GM21723 (cell line): Measurements from ENCODE around the gene CACNA1G.
A peak's percentile ranks its signal among the peaks of the same experiment; 100 is the strongest.

Experiments used
- ATAC-seq: cut with Tn5 transposase; IDR thresholded peaks from one replicate; pipeline ENCODE4 v1.9.1; 2021; ENCODE audit warnings: mild to moderate bottlenecking, moderate library complexity; ENCODE audit not compliant: unreplicated experiment

CACNA1G gene

DNA sequence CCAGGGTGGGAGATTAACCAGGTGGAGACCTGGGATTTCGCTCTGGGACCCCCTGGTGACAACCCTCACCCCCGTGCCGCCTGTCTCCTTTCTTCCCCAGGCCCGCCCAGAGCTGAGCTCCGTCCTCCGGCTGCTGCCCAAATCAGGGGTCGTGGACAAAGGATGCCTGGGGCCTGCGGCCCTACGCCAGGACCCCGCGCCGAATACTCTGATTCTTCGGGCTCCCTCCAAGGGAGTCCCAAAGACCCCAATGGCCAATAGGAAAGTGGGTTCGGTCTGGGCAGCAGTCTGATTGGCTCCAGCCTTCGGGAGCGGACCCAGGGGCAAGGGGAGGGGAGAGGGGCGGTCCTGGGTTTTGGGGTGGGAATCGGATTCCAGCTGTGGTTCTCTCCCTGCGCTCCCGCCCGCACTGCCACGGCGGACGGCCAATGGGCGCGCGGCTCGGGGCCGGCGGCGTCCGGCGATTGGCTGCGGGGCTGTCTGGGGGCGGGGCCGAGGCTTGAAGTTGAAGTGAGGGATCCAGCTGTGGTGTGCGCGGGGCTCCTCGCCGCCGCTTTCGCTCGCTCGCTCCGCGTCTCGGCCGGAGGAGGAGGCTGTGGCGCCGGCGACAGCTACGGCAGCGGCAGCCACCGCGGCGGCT lies at the start of gene CACNA1G:
Gene CACNA1G, plus strand, starts transcription at position 531 of the 640 bp plus-strand sequence. CDS start 745 bp downstream, outside the sequence.
- peak; percentile 93 for ATAC-seq

DNA sequence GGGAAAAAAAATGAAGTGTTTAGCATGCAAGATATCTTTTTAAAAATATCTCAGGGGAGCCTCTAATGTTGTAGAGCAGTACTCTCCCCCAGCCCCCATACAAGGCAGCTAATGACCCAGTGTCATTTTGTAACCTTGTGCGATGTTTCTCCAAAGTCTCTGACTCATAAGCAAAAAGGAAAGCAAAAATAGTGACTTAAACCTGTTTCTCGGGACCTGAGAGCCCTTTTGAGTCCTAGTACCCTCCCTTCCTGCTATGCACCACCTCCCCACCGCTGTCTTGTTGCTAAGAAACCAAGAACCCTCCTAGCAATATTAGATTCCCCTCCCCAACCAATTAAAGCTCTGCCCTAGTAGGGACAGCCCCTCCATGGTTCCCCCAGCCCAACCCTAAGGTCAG lies 49.5 kb upstream of the CACNA1G start:
- peak; percentile 73 for ATAC-seq

DNA sequence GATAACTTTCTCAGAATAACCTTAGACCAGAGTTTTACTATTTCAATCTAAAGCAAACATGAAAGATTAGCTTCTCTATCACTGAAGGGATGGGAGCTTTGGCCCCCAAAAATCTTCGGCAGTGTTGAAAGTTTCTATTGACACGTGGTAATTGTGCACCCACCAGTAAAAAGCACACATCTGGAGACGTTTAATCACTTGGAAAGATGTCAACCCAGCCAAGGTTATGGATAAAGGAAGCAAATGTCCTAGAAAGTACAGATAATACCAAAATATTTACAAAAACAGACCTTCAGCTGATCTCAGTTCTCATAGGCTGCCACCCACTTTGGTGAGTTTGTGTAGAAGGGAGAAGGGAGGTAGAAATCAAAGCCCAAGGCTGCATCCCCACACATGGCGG lies 47.0 kb upstream of the CACNA1G start:
- no peak for ATAC-seq

DNA sequence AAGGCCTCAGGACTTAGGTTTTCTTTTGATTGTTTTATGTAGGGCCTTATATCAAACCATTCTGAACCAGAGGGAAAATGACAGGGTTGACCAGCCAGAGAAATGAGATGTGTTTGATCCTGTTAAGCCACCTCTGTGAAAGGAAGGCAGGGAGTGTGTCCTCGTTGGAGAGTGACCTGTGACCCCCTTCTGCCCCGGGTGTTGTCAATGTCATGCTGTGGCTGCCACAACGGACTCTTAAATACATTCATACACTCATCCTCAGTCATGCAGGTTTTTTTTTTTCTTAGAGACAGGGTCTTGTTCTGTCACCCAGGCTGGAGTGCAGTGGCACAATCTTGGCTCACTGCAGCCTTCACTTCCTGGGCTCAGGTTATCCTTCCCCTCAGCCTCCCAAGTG lies 46.1 kb upstream of the CACNA1G start:
- ATAC-seq = no peak

DNA sequence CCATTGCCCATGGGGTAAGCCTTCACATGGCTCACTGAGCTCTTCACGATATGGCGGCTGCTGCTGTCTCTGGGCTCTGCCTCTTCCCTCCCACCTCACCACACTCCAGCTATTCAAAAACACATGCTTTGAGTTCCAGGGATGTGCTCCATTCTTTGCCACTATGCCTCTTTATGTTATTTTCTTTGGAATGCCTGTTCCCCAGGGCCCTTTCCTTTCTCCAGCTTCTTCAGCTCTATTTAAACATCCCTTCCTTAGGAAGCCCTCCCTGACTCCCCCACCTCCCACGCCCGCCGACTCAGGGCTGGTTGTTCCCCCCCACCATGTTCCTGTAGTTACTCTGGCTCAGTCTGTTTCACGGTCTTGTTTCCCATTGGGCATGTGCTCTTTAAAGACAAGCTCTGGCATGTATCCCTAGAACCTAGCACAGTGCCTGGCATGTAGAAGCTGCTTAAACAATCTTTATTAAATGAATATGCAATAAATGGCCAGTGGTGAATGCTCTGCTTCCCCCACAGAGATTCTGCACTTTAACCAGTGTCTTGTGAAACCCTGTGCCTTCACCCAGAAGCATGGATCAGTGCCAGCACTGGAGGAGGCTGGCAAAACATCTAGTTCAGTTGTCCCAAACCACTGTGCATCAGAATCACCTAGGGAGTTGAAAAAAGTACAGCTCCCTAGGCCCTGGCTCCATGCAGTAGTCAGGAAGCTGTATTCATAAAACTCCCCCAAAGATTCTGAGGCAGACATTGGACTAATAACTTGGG lies 45.4 kb upstream of the CACNA1G start:
- no peak for ATAC-seq

DNA sequence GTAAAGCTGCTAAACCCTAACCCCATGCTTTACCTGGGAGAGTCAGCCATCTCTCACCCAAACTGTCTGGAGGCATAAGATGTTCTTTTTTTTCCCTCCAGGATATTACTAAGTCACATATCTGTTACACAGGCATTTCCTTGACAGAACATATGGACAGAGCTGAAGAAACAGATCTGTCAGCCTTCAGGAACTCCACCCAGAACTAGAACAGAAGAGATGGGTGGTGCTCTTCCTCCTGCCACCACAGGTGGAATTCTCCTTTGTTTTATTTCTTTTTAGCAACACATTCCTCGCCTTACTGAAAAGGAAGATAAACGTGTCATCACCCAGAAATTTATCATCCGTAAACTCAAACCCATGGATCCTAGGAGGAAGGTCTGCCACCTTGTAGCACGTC lies 43.5 kb upstream of the CACNA1G start:
- ATAC-seq = no peak

DNA sequence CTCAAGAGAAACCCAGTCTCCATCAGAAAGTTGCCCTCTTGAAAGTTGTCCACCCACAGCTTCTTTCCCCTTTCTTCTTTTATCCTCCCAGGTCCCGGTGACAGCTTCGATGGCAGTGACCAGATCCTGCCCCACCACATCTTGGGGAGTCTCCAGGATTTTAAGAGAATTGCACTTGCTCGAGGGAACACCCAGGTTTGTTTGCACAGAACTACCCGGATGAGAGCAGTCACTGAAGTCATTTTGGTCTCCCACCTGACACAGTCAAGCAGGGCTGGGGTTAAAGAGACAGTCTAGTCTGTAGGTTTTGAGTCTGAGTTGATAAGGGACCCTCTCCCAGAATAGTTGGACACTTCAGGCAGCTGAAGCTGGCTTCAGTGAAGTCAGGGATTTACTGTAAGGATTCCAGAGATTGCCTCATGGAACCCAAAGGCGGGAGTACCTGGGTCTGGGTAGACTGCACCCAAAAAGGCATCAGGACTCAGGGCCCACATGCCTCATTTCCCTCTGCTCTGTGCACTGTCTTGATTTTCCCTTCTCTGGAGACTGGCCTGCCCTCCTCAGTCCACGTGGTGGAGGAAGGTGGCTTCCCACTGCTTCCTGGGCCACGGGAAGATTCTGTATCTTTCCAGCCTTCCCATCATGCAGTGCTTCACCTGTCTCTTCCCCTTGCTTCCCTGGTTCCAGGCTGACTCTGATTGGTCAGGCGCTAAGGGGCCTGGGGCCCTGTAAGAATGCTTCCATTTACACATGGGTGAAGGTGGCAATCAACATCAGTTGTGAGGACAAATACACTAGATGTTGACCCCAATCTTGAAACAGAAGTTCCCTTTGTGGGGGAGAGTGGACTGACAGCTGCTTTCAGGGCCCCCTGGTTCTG lies 42.8 kb upstream of the CACNA1G start:
- no peak for ATAC-seq

DNA sequence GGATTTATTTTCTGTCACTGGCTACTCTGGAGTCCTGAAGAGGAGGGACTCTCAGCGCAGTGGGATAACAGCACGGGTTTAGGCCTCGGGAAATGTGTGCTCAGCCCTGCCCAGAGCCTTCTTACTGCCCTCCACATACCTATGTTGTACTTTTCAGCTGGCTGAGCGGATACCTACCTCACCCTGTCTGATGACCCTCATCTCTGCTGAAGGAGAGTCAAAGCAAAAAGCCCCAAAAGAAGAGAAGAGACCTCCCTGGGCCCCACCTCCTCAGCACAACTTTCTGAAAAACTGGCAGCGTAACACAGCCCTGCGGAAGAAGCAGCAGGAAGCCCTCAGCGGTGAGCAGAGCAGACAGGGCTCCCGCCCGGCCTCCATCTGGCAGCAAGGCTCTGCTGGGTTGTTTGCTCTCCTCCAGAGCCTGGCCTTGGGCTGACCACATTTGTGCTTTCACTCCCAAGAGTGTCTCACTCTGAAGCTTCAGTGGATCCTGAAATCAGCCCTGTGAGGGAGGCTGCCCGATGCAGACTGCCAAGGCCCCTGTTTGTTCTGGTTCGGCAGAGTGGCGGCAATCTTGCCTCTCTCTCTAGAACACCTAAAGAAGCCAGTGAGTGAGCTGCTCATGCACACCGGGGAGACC lies 42.0 kb upstream of the CACNA1G start:
- ATAC-seq = no peak

DNA sequence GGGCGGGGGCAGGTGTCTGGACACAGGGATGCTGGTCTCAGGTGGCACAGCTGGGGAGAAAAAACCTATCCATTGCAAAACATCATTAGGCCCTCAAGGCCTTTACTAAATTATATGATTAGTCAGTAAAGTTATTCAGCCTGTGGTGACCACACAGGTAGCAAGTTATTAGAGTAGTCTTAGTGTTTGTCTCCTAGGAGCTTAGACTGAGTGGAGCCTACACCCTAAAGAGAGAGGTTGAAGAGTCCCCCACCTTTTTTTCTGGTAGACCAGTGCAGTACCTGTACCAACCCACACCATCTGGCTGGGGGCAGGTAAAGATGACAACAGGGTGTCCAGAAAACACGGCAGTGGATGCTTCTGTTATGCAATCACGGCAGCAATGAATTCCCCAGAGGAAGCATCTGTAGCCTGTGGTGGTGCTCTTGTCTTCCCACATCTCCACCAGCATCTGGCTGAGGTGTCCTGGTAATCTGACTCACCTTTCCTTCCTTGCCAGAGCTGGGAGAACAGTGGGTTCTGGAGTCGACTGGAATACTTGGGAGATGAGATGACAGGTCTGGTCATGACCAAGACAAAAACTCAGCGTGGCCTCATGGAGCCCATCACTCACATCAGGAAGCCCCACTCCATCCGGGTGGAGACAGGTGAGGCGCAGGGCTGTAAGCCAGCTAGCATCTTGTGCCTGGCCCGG lies 41.2 kb upstream of the CACNA1G start:
- no peak for ATAC-seq

DNA sequence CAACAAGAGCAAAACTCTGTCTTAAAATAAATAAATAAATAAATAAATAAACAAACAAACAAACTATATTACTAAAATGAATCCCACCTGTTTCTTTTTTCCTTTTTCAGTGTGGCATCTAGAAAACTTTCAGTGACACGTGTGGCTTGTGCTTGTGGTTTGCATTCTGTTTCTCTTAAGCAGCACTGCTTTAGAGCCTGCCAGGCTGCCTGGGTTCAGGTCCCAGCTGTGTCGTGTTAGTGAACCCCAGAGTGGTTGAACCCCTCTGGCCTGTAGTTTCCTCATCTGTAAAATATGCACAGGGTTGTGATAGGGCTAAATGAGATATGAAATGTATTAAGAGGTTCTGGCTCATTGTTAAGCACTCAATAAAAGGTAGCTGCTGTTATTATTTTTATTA lies 40.0 kb upstream of the CACNA1G start:
- no peak for ATAC-seq

DNA sequence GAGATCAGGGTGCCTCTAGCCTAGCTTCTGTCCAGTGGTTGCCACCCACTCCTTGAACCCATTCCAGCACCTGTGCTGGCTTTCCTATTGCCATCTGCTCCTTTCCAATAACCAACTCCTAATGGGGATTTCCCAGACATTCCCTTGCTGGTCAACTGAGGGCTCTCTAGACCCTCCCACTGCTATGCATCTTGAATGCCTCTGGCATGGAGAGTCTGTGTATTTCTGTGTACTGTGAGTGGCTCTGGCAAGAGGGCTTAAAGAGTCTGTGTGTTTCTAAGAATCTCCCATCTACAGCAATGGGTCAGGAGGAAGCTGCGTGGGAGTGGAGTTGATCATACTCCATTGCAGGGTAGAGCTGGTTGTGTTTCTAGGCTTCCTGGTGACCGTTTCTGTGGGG lies 39.0 kb upstream of the CACNA1G start:
- ATAC-seq = no peak

DNA sequence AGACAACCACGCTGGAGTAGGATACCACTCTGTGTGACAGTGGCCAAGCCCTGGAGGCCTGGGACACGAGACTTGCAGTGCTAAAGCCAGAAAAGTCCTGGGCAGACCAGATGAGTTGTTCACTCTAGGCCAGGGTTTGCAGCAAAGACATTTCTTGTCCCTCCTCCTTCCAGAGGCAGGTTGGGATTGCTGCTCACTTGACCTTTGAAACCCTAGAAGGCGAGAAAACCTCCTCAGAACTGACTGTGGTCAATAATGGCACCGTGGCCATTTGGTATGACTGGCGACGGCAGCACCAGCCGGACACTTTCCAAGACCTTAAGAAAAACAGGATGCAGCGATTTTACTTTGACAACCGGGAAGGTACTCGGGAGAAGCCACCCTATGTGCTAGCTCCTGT lies 37.7 kb upstream of the CACNA1G start:
- no peak for ATAC-seq

DNA sequence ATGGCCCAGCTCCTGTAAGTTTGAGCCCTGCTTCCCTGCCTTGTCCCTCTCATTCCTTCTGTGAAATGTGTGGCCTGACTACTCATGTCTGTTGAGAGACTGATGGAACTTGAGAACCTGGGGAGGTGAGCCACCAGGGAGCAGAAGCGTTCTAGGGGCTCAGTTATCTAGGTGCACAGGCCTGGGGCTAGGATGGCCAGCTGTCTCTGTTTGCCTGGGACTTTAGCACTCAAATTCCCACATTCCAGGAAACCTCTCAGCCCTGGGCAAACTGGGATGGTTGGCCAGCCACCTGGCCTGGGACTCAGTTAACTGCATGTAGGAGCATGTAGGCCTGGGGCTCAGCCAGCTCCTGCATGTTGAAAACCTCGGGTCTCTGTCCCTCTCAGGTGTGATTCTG lies 37.3 kb upstream of the CACNA1G start:
- no peak for ATAC-seq

DNA sequence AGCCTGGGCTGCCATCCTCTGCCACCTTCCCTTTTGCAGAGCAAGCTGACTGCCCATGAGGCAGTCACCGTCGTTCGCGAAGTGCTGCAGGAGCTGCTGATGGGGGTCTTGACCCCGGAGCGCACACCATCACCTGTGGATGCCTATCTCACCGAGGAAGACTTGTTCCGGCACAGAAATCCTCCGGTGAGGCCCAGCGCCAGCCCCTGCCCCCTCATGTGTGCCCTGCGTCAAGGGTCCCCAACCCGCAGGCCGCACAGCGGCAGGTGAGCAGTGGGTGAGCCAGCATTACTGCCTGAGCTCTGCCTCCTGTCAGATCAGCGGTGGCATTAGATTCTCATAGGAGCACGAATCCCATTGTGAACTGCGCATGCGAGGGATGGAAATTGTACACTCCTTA lies 35.7 kb upstream of the CACNA1G start:
- no peak for ATAC-seq

DNA sequence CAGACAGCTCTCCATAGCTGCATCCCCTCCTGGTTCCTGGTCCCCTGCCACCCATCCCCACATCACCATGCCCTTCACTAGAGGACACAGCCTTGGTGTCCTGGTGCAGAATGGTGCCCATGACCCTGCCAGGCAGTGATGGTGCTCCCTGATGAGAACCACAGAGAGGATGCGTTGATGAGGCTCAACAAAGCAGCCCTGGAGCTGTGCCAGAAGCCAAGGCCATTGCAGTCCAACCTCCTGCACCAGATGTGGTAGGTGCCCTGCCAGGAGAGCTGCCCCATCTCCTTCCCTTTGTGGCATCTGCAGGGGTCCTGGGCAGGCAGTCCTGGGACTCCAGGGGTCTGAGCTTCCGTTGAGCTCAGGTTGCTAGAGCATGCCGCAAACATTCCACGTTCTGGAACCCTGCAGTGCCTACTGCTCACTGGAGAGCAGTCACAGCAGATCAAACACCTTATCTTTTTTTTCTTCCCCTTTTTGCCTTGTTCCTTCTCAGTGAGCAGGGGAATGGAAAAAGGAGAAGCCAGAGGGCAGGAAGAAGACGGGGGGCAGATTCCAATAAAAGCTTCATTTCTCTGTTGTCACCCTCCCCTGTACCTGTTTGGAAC lies 33.3 kb upstream of the CACNA1G start:
- no peak for ATAC-seq

DNA sequence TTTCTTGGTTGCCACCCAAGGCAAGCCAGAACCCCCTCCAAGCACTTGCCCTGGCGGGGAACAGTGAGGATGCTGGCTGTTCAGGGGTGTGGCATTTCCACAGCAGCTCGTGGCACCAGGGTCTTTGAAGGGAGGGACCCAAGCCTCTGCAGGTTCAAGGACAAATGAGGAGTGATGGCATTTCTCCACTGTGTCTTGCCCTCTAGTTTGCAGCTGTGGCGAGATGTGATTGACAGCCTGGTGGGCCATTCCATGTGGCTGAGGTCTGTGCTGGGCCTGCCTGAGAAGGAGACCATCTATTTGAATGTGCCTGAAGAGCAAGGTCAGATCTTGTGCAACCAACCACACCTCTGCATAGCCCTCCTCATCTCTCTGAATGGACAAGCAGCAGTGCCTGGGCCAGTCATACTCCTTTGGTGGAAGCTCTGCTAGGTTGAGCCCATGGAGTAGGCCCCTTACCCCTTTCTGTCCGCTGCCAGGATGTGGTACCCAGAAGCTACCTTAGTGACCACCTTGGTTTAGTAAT lies 32.5 kb upstream of the CACNA1G start:
- no peak for ATAC-seq

DNA sequence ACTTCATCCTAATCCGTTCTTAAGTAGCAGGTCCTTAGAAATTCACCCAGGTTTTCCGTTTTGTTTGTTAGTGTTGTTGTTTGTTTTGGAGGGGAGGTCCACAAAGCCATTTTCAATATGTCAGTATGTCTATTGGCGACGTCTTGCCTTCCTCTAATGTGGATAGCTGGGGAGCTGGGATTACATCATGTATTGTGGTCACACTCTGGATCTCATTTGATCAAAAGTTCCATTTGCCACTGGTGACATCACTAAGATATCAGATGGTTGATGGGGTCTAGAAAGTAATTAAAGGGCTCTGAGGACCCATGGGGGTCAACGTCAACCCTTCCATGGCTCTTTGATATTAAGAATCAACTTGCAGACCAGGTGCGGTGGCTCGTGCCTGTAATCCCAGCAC lies 30.7 kb upstream of the CACNA1G start:
- ATAC-seq = no peak

DNA sequence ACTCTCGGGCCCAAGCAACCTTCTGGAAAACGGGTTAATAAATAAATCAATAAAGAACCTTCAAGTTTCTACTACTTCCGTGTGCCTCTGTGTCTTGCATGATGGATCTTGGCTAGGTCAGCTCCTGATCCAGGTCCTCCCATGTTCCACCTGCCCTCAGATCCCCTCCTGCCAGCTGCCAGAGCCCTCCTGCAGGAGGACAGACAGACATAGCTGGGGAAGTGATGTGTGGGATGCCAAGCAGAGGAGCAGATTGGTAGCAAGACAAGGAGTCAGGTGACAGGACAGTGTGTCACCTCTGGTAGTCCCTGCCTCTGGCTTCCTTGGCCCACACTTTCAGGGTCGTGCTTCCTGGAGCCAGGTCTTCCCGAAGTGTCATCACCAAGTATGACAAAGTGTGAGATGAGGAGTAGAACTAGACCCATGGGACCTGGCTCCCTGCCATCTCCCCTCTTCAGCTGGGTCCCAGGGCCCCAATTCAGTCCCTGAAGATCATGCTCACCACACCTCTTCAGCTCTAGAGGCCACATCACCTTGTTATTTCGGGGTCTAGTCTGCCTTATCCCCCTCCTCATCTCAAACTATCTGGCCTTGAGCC lies 29.0 kb upstream of the CACNA1G start:
- no peak for ATAC-seq

DNA sequence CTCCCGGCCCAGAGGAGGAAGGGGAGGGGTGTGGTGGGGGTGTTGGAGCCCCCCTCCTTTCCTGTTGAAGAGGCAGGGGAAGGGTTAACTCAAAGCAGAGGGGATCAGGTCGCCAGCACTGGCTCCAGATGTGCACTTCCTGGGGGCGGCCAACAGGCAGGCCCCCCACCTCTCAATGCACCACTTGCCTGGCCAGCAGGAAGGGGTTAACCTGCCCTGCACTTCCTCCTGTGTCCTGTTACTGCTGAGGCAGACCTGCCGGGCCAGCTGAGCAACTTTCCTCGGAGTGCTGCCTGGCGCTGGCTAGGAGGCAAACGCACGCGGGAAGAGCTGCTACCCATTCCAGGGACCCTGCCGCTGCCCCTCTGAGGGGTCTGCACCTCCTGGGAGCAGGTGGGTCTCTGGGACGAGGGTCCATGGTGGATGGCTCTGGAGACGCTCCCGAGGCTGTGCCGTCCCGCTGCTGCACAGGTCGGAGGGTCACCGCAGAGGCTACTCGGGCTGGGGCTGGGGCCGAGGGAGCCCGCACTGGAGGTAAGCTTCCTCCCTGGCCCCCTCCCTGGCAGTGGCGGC lies 28.0 kb upstream of the CACNA1G start, which contains the start of gene EPN3:
Gene EPN3, plus strand, starts transcription at position 284 of the 573 bp plus-strand sequence. CDS start 3,822 bp downstream, outside the sequence.
- no peak for ATAC-seq
